ENCODE results near the gene ELMO1. TPM values are rescaled to one million over a fixed set of nuclear protein-coding genes. Genes with fewer than 3 reads are reported as not detected.

ELMO1 gene
- total and polyA plus RNA-seq, 10 of the 15 experiments (the other 5 are each of a cell fraction or from before 2014, with no cell fraction given) = 22.6 to 85.9 (median 56.6) TPM

- in situ Hi-C loops (cut with MboI) (no loop called here), intact Hi-C loops (cut with micrococcal nuclease; ENCODE audit: unreplicated experiment) (no loop called here)
- Histone ChIP-seq H3K4me1 (ENCODE audit: control insufficient read depth, insufficient read depth, low read length) (no peaks in the 10 kb centered on the region), H3K9me3 (replicated peaks; ENCODE audit: control insufficient read depth, insufficient read depth, low read length) (no peaks in the 10 kb centered on the region), H2AFZ (ENCODE audit: control insufficient read depth, low read depth, low read length) (no peak overlapping the region), H3K9ac (ENCODE audit: control insufficient read depth, insufficient read depth, low read length) (no peak overlapping the region), H4K20me1 (ENCODE audit: control insufficient read depth, insufficient read depth) (no peaks in the 10 kb centered on the region), H3K27ac (ENCODE audit: control insufficient read depth, insufficient read depth) (no peak overlapping the region), H3K27me3 (replicated peaks in 1 of 2; ENCODE audit: control insufficient read depth in 2 of 2, insufficient read depth in 2 of 2, low read length in 1 of 2) (no peaks in the 10 kb centered on the region), H3K4me3 (no peak overlapping the region), H3K4me2 (ENCODE audit: control insufficient read depth, insufficient read depth) (no peak overlapping the region), H3K79me2 (ENCODE audit: control insufficient read depth, insufficient read depth, low read length) (no peaks in the 10 kb centered on the region), H3K36me3 (ENCODE audit: control insufficient read depth in 2 of 2, insufficient read depth in 2 of 2, low read length in 1 of 2) (no peaks in the 10 kb centered on the region)
- no peak for DNase-seq (ENCODE audit: low read depth, low spot score)
- 34% methylated on average over 4 of the region's 4 CpGs for WGBS (ENCODE audit: insufficient coverage, insufficient replicate concordance, low lambda C conversion rate, missing lambda C conversion rate)
- FAIRE-seq = no peak
- TF ChIP-seq SIN3A (IDR thresholded peaks at IDR 0.05; ENCODE audit: low read depth, low read length) = no peak
- TF ChIP-seq POLR2A (IDR thresholded peaks at IDR 0.05; ENCODE audit: low read depth, low read length) = no peak
- TF ChIP-seq SMC3 (IDR thresholded peaks at IDR 0.05; ENCODE audit: borderline replicate concordance, low read length) = no peak
- TF ChIP-seq CBFB (IDR thresholded peaks at IDR 0.05; ENCODE audit: low read depth) = no peak
- no peak for TF ChIP-seq PAX5 (IDR thresholded peaks at IDR 0.05; ENCODE audit: borderline replicate concordance, low read depth, low read length)
- TF ChIP-seq SMARCA5 (IDR thresholded peaks at IDR 0.05) = no peak
- no peak for TF ChIP-seq TBL1XR1 (IDR thresholded peaks at IDR 0.05; ENCODE audit: low read depth, low read length)
- ATAC-seq = no peak
- ChIA-PET POLR2A (no interaction called here), RAD21 (ENCODE audit: unreplicated experiment) (no interaction called here), CTCF (no interaction called here), SMC1A (ENCODE audit: uncharacterized antibody, unreplicated experiment) (interaction anchor here (0.6 to 1.7 kb wide), 3 partner anchors 13 to 135 kb away, joined by 3 to 4 read pairs (median 3); no protein-coding TSS in a partner anchor)
- BruUV-seq (replicated peaks) = no TSS peak
These were observed 634.4 kb downstream of the ELMO1 start for GRCh38 chr7:36814311-36814710.

- TF ChIP-seq GATAD2B (conservative IDR thresholded peaks at IDR 0.05; ENCODE audit: low read depth) = no peak
- no peak for TF ChIP-seq CHD2 (IDR thresholded peaks at IDR 0.05; ENCODE audit: borderline replicate concordance, low read depth, low read length)
- TF ChIP-seq CEBPB (IDR thresholded peaks at IDR 0.05; ENCODE audit: borderline replicate concordance in 1 of 2, low read depth in 2 of 2, low read length in 2 of 2) = no peak
- TF ChIP-seq SPI1 (IDR thresholded peaks at IDR 0.05; ENCODE audit: borderline replicate concordance, insufficient read depth, low read depth, low read length) = no peak
- no peak for TF ChIP-seq SREBF2 (IDR thresholded peaks at IDR 0.05; ENCODE audit: low read length)
- no peak for TF ChIP-seq ZBTB33 (IDR thresholded peaks at IDR 0.05)
- TF ChIP-seq RAD21 (IDR thresholded peaks at IDR 0.05; ENCODE audit: insufficient read depth, low read depth, low read length) = no peak
- ChIA-PET SMC1A (ENCODE audit: uncharacterized antibody, unreplicated experiment) (no interaction called here), RAD21 (ENCODE audit: unreplicated experiment) (no interaction called here), POLR2A (no interaction called here), CTCF (no interaction called here)
- no TSS peak for BruUV-seq (replicated peaks)
- DNase-seq (ENCODE audit: low read depth, low spot score) (no peak), ATAC-seq (no peak), FAIRE-seq (no peak)
- Histone ChIP-seq H3K79me2 (ENCODE audit: control insufficient read depth, insufficient read depth, low read length) (no peaks in the 10 kb centered on the region), H3K27ac (ENCODE audit: control insufficient read depth, insufficient read depth) (no peak overlapping the region), H3K4me1 (ENCODE audit: control insufficient read depth, insufficient read depth, low read length) (no peaks in the 10 kb centered on the region), H4K20me1 (ENCODE audit: control insufficient read depth, insufficient read depth) (no peaks in the 10 kb centered on the region), H3K9me3 (replicated peaks; ENCODE audit: control insufficient read depth, insufficient read depth, low read length) (no peaks in the 10 kb centered on the region), H3K36me3 (ENCODE audit: control insufficient read depth in 2 of 2, insufficient read depth in 2 of 2, low read length in 1 of 2) (no peaks in the 10 kb centered on the region), H3K27me3 (replicated peaks in 1 of 2; ENCODE audit: control insufficient read depth in 2 of 2, insufficient read depth in 2 of 2, low read length in 1 of 2) (no peaks in the 10 kb centered on the region), H3K4me2 (ENCODE audit: control insufficient read depth, insufficient read depth) (no peak overlapping the region), H3K4me3 (no peak overlapping the region), H3K9ac (ENCODE audit: control insufficient read depth, insufficient read depth, low read length) (no peak overlapping the region), H2AFZ (ENCODE audit: control insufficient read depth, low read depth, low read length) (no peak overlapping the region)
- in situ Hi-C loops (cut with MboI) (no loop called here), intact Hi-C loops (cut with micrococcal nuclease; ENCODE audit: unreplicated experiment) (no loop called here)
- 96% methylated on average over 3 of the region's 3 CpGs for WGBS (ENCODE audit: insufficient coverage, insufficient replicate concordance, low lambda C conversion rate, missing lambda C conversion rate)
These were observed 636.9 kb downstream of the ELMO1 start for GRCh38 chr7:36811807-36812206.

Measured in GM12878 (cell line).